Activated naive CD8-positive, alpha-beta T cell treated with anti-CD3 and anti-CD28 coated beads, Interleukin-2, amount 10 ng/mL, durations not matched to agents 7 days and 5 days (primary cell): ENCODE data around the gene USP16. TPM values are rescaled to one million over a fixed set of nuclear protein-coding genes. Genes with fewer than 3 reads are reported as not detected.
"Not testable (repeated sequence)": the region's sequence is repeated elsewhere in the genome, so short reads cannot be mapped to it uniquely, and the experiment has no call there.

ENCODE experiments used
- ATAC-seq: fragments of 150-1000 bp; cut with Tn5 transposase; one replicate; pipeline ENCODE4 v1.10.0; 2021; ENCODE audit warnings: low read depth, moderate library complexity
- POLR2A ChIA-PET: fragments of 350-600 bp; sonication (Branson Sonifier 250); formaldehyde crosslinking; loops from one replicate; lab custom pipeline; 2021; ENCODE audit warnings: antibody characterized with exemption; lab: Charles Lee
- DNase-seq: peaks from one replicate; pipeline ENCODE4 v3.0.0; 2021
- H3K27ac Mint-ChIP-seq: one replicate; pipeline ENCODE4 v1.8.0; 2022; ENCODE audit warnings: mild to moderate bottlenecking, mixed read lengths
- H3K27me3 Mint-ChIP-seq: one replicate; pipeline ENCODE4 v1.8.0; 2022; ENCODE audit warnings: mild to moderate bottlenecking, moderate library complexity, mixed read lengths
- H3K36me3 Mint-ChIP-seq: one replicate; pipeline ENCODE4 v1.8.0; 2021; ENCODE audit warnings: mild to moderate bottlenecking, mixed read lengths
- H3K4me1 Mint-ChIP-seq: one replicate; pipeline ENCODE4 v1.8.0; 2021; ENCODE audit warnings: mixed read lengths
- H3K4me3 Mint-ChIP-seq: one replicate; pipeline ENCODE4 v1.8.0; 2022; ENCODE audit warnings: mild to moderate bottlenecking, moderate library complexity, mixed read lengths
- H3K9me3 Mint-ChIP-seq: one replicate; pipeline ENCODE4 v1.8.0; 2021; ENCODE audit warnings: mixed read lengths
- total RNA-seq, 2 experiments: library from RNA; stranded (reverse); gene quantifications; one replicate each; pipeline ENCODE4 v1.2.3, GENCODE V29; 2021

USP16 gene
- 10 to 100 TPM; 39.5 to 40.9 TPM for total RNA-seq

GRCh38 chr21:29024474-29025327, at the start of gene USP16:
Gene USP16 (plus strand): TSS chr21:29024668. CDS start chr21:29027914, 3,246 bp downstream.
- POLR2A ChIA-PET = interaction anchor here (0.6 to 9.2 kb wide), 9 partner anchors 12 to 188 kb away, joined by 3 to 171 read pairs (median 6); partner anchors contain the start of genes CCT8 and LTN1
- Mint-ChIP-seq H3K4me3 (peak within 1 kb of the TSS; percentile 93), H3K4me1 (peaks cover 42% of the 10 kb centered on the region), H3K27ac (peak within 1 kb of the TSS; percentile 98), H3K9me3 (no peaks in the 10 kb centered on the region), H3K36me3 (peaks cover 5% of the 10 kb centered on the region), H3K27me3 (no peaks in the 10 kb centered on the region)
- DNase-seq (peak; percentile 93), ATAC-seq (peak; percentile 96)

- H3K9me3 Mint-ChIP-seq = no peaks in the 10 kb centered on the region
- H3K4me1 Mint-ChIP-seq = peaks cover 9% of the 10 kb centered on the region
- ATAC-seq (no peak), DNase-seq (no peak)
- POLR2A ChIA-PET = no interaction called here
- no peak overlapping the region for H3K4me3 Mint-ChIP-seq
- peaks cover 36% of the 10 kb centered on the region for H3K36me3 Mint-ChIP-seq
- H3K27ac Mint-ChIP-seq = no peak overlapping the region
- H3K27me3 Mint-ChIP-seq = no peaks in the 10 kb centered on the region
Measured at GRCh38 chr21:28975397-28975796, 49.1 kb upstream of the USP16 start.

- no peak overlapping the region for H3K4me3 Mint-ChIP-seq
- ATAC-seq (no peak), DNase-seq (no peak)
- H3K9me3 Mint-ChIP-seq = no peaks in the 10 kb centered on the region
- peaks cover 11% of the 10 kb centered on the region for H3K4me1 Mint-ChIP-seq
- peaks cover 40% of the 10 kb centered on the region for H3K36me3 Mint-ChIP-seq
- no peaks in the 10 kb centered on the region for H3K27me3 Mint-ChIP-seq
- POLR2A ChIA-PET = no interaction called here
- peak overlapping the region; percentile 9 for H3K27ac Mint-ChIP-seq
Measured at GRCh38 chr21:28979092-28979491, 45.4 kb upstream of the USP16 start.

- H3K4me1 Mint-ChIP-seq = peaks cover 9% of the 10 kb centered on the region
- H3K27ac Mint-ChIP-seq = peak overlapping the region; percentile 23
- no peaks in the 10 kb centered on the region for H3K9me3 Mint-ChIP-seq
- H3K36me3 Mint-ChIP-seq = peaks cover 38% of the 10 kb centered on the region
- no peak overlapping the region for H3K4me3 Mint-ChIP-seq
- no peaks in the 10 kb centered on the region for H3K27me3 Mint-ChIP-seq
- no peak for DNase-seq
- no peak for ATAC-seq
- POLR2A ChIA-PET = interaction anchor here (1.3 kb wide), 1 partner anchor 9 kb away, joined by 3 read pairs; no protein-coding TSS in a partner anchor
Measured at GRCh38 chr21:28982637-28983036, 41.8 kb upstream of the USP16 start.

- POLR2A ChIA-PET = no interaction called here
- H3K4me3 Mint-ChIP-seq = no peak overlapping the region
- no peak overlapping the region for H3K27ac Mint-ChIP-seq
- peaks cover 36% of the 10 kb centered on the region for H3K36me3 Mint-ChIP-seq
- DNase-seq (no peak), ATAC-seq (no peak)
- no peaks in the 10 kb centered on the region for H3K9me3 Mint-ChIP-seq
- no peaks in the 10 kb centered on the region for H3K27me3 Mint-ChIP-seq
- H3K4me1 Mint-ChIP-seq = peaks cover 20% of the 10 kb centered on the region
Measured at GRCh38 chr21:28986677-28987076, 37.8 kb upstream of the USP16 start.

- DNase-seq = not testable (repeated sequence)
- POLR2A ChIA-PET = interaction anchor here (1.1 kb wide), 1 partner anchor 31 kb away, joined by 3 read pairs; no protein-coding TSS in a partner anchor
Measured at GRCh38 chr21:28988146-28988545, 36.3 kb upstream of the USP16 start.

GRCh38 chr21:28991861-28992525, 32.5 kb upstream of the USP16 start:
- Mint-ChIP-seq H3K36me3 (peaks cover 14% of the 10 kb centered on the region), H3K9me3 (no peaks in the 10 kb centered on the region), H3K27me3 (no peaks in the 10 kb centered on the region), H3K27ac (peak overlapping the region; percentile 95), H3K4me1 (peaks cover 27% of the 10 kb centered on the region), H3K4me3 (peak overlapping the region; percentile 96)
- ATAC-seq (no peak), DNase-seq (no peak)
- POLR2A ChIA-PET = interaction anchor here (0.7 to 4.6 kb wide), 13 partner anchors 9 to 160 kb away, joined by 3 to 62 read pairs (median 5); partner anchors contain the start of genes CCT8, RWDD2B and USP16

More at GRCh38 chr21:28988146-28988545, 36.3 kb upstream of the USP16 start:
- Mint-ChIP-seq H3K4me1 (peaks cover 26% of the 10 kb centered on the region), H3K36me3 (peaks cover 30% of the 10 kb centered on the region)
- not testable (repeated sequence) for H3K9me3 Mint-ChIP-seq, H3K27ac Mint-ChIP-seq, H3K4me3 Mint-ChIP-seq, H3K27me3 Mint-ChIP-seq, ATAC-seq

GRCh38 chr21:28992526-28993292, 31.8 kb upstream of the USP16 start, which contains the start of gene LTN1:
Gene LTN1 (minus strand): TSS chr21:28992877. CDS start chr21:28992805, 72 bp downstream.
- H3K27ac Mint-ChIP-seq = peak within 1 kb of the TSS; percentile 95
- H3K27me3 Mint-ChIP-seq = no peaks in the 10 kb centered on the region
- POLR2A ChIA-PET = interaction anchor here (0.8 to 4.6 kb wide), 14 partner anchors 8 to 306 kb away, joined by 3 to 62 read pairs (median 5); partner anchors contain the start of genes BACH1, CCT8, RWDD2B and USP16
- peak; percentile 96 for DNase-seq
- peak; percentile 95 for ATAC-seq
- peaks cover 27% of the 10 kb centered on the region for H3K4me1 Mint-ChIP-seq
- H3K4me3 Mint-ChIP-seq = peak within 1 kb of the TSS; percentile 96
- peaks cover 12% of the 10 kb centered on the region for H3K36me3 Mint-ChIP-seq
- no peaks in the 10 kb centered on the region for H3K9me3 Mint-ChIP-seq

GRCh38 chr21:28993293-28993629, 31.2 kb upstream of the USP16 start:
- DNase-seq (no peak), ATAC-seq (no peak)
- Mint-ChIP-seq H3K27me3 (no peaks in the 10 kb centered on the region), H3K27ac (peak overlapping the region; percentile 95), H3K9me3 (no peaks in the 10 kb centered on the region), H3K4me1 (peaks cover 27% of the 10 kb centered on the region), H3K4me3 (peak overlapping the region; percentile 96), H3K36me3 (peaks cover 9% of the 10 kb centered on the region)
- POLR2A ChIA-PET = interaction anchor here (0.8 to 4.6 kb wide), 14 partner anchors 8 to 305 kb away, joined by 3 to 62 read pairs (median 5); partner anchors contain the start of genes BACH1, CCT8, RWDD2B and USP16

- Mint-ChIP-seq H3K4me3 (peak overlapping the region; percentile 86), H3K4me1 (peaks cover 7% of the 10 kb centered on the region), H3K36me3 (peaks cover 9% of the 10 kb centered on the region), H3K27ac (peak overlapping the region; percentile 95), H3K27me3 (no peaks in the 10 kb centered on the region), H3K9me3 (peaks cover 2% of the 10 kb centered on the region)
- POLR2A ChIA-PET = interaction anchor here (0.8 to 4.5 kb wide), 13 partner anchors 10 to 298 kb away, joined by 3 to 171 read pairs (median 5); partner anchors contain the start of genes BACH1, CCT8, LTN1 and RWDD2B
- DNase-seq = peak; percentile 91
- ATAC-seq = peak; percentile 100
Measured at GRCh38 chr21:29002442-29003144, 21.9 kb upstream of the USP16 start.

- ATAC-seq (no peak), DNase-seq (no peak)
- Mint-ChIP-seq H3K9me3 (peaks cover 2% of the 10 kb centered on the region), H3K4me1 (peaks cover 6% of the 10 kb centered on the region), H3K27ac (no peak overlapping the region), H3K27me3 (no peaks in the 10 kb centered on the region), H3K36me3 (peaks cover 13% of the 10 kb centered on the region), H3K4me3 (no peak overlapping the region)
- POLR2A ChIA-PET = interaction anchor here (0.6 to 4.5 kb wide), 2 partner anchors 10 to 16 kb away, joined by 4 to 171 read pairs; partner anchors contain the start of genes RWDD2B and USP16
Measured at GRCh38 chr21:29005696-29006095, 18.8 kb upstream of the USP16 start.

GRCh38 chr21:29007135-29007534, 17.3 kb upstream of the USP16 start:
- ATAC-seq (no peak), DNase-seq (no peak)
- no peaks in the 10 kb centered on the region for H3K9me3 Mint-ChIP-seq
- POLR2A ChIA-PET = interaction anchor here (0.5 kb wide), 1 partner anchor 12 kb away, joined by 3 read pairs; the partner anchor contains the start of gene RWDD2B
- H3K36me3 Mint-ChIP-seq = peaks cover 12% of the 10 kb centered on the region
- no peaks in the 10 kb centered on the region for H3K27me3 Mint-ChIP-seq
- peaks cover 3% of the 10 kb centered on the region for H3K4me1 Mint-ChIP-seq
- no peak overlapping the region for H3K4me3 Mint-ChIP-seq
- H3K27ac Mint-ChIP-seq = no peak overlapping the region
